GM19468 (cell line): ENCODE results near the gene DDIT4L.
A peak's percentile ranks its signal among the peaks of the same experiment; 100 is the strongest.
"Not testable (repeated sequence)": the region's sequence is repeated elsewhere in the genome, so short reads cannot be mapped to it uniquely, and the experiment has no call there.

Experiments used
- ATAC-seq: cut with Tn5 transposase; IDR thresholded peaks from one replicate; pipeline ENCODE4 v1.9.1; 2021; ENCODE audit warnings: mild to moderate bottlenecking, moderate library complexity, moderate number of reproducible peaks; ENCODE audit not compliant: unreplicated experiment; ENCODE audit errors: extremely low read depth

Gene DDIT4L

GRCh38 chr4:100189820-100190642, at the start of gene DDIT4L:
Gene DDIT4L (minus strand): TSS chr4:100190468. CDS start chr4:100189983, 485 bp downstream.
- no peak for ATAC-seq

- no peak for ATAC-seq
Measured at GRCh38 chr4:100240008-100240407, 49.7 kb upstream of the DDIT4L start.

GRCh38 chr4:100224721-100225120, 34.5 kb upstream of the DDIT4L start:
- ATAC-seq = no peak

- ATAC-seq = no peak
Measured at GRCh38 chr4:100224160-100224559, 33.9 kb upstream of the DDIT4L start.

GRCh38 chr4:100208964-100209363, 18.7 kb upstream of the DDIT4L start:
- ATAC-seq = peak; percentile 85

- ATAC-seq = no peak
Measured at GRCh38 chr4:100208459-100208858, 18.2 kb upstream of the DDIT4L start.

- no peak for ATAC-seq
Measured at GRCh38 chr4:100206850-100207249, 16.6 kb upstream of the DDIT4L start.

- no peak for ATAC-seq
Measured at GRCh38 chr4:100198061-100198460, 7.8 kb upstream of the DDIT4L start.

- not testable (repeated sequence) for ATAC-seq
Measured at GRCh38 chr4:100196388-100197071, 6.3 kb upstream of the DDIT4L start.

GRCh38 chr4:100190643-100191600, 654 bp upstream of the DDIT4L start:
- no peak for ATAC-seq

GRCh38 chr4:100188829-100189228, 1.4 kb downstream of the DDIT4L start:
- ATAC-seq = no peak

GRCh38 chr4:100187781-100188180, 2.5 kb downstream of the DDIT4L start:
- no peak for ATAC-seq

GRCh38 chr4:100184787-100185186, 5.5 kb downstream of the DDIT4L start:
- no peak for ATAC-seq

GRCh38 chr4:100177855-100178254, 12.4 kb downstream of the DDIT4L start:
- ATAC-seq = no peak

GRCh38 chr4:100177126-100177525, 13.1 kb downstream of the DDIT4L start:
- ATAC-seq = no peak

GRCh38 chr4:100175858-100176257, 14.4 kb downstream of the DDIT4L start:
- no peak for ATAC-seq

- ATAC-seq = no peak
Measured at GRCh38 chr4:100174985-100175383, 15.3 kb downstream of the DDIT4L start.

- no peak for ATAC-seq
Measured at GRCh38 chr4:100170986-100171385, 19.3 kb downstream of the DDIT4L start.

- ATAC-seq = no peak
Measured at GRCh38 chr4:100169491-100170485, 20.5 kb downstream of the DDIT4L start.
